Activated CD8-positive, alpha-beta T cell treated with anti-CD3 and anti-CD28 coated beads, Interleukin-2, amount 10 ng/mL, durations not matched to agents 7 days and 5 days (primary cell): ENCODE results near the gene MRPL41. TPM values are rescaled to one million over a fixed set of nuclear protein-coding genes. Genes with fewer than 3 reads are reported as not detected.
A peak's percentile ranks its signal among the peaks of the same experiment; 100 is the strongest.

Source experiments
- ATAC-seq: fragments of 150-1000 bp; cut with Tn5 transposase; one replicate; pipeline ENCODE4 v1.10.0; 2021; ENCODE audit warnings: moderate library complexity
- CTCF ChIA-PET: fragments of 350-600 bp; sonication (Branson Sonifier 250); formaldehyde crosslinking; loops from one replicate; lab custom pipeline; 2021; ENCODE audit warnings: antibody characterized with exemption; lab: Charles Lee
- POLR2A ChIA-PET: fragments of 350-600 bp; sonication (Branson Sonifier 250); formaldehyde crosslinking; loops from one replicate; lab custom pipeline; 2021; ENCODE audit warnings: antibody characterized with exemption; lab: Charles Lee
- DNase-seq: peaks from one replicate; pipeline ENCODE4 v3.0.0-alpha.2; 2020
- H3K27ac Mint-ChIP-seq: one replicate; pipeline ENCODE4 v1.8.0; 2021; ENCODE audit warnings: mild to moderate bottlenecking, mixed read lengths
- H3K27me3 Mint-ChIP-seq: one replicate; pipeline ENCODE4 v1.8.0; 2021; ENCODE audit warnings: low read depth, mixed read lengths
- H3K36me3 Mint-ChIP-seq: one replicate; pipeline ENCODE4 v1.8.0; 2021; ENCODE audit warnings: low read depth, mixed read lengths
- H3K4me1 Mint-ChIP-seq: one replicate; pipeline ENCODE4 v1.8.0; 2021; ENCODE audit warnings: low read depth, mixed read lengths
- H3K4me3 Mint-ChIP-seq: one replicate; pipeline ENCODE4 v1.8.0; 2021; ENCODE audit warnings: mild to moderate bottlenecking, mixed read lengths
- H3K9me3 Mint-ChIP-seq: one replicate; pipeline ENCODE4 v1.8.0; 2022; ENCODE audit warnings: mixed read lengths; ENCODE audit not compliant: insufficient read depth
- total RNA-seq, 2 experiments: library from RNA; stranded (reverse); gene quantifications; one replicate each; pipeline ENCODE4 v1.2.3, GENCODE V29; 2021

MRPL41 gene
- total RNA-seq, 2 experiments from 2014 or later = 51.4 to 55.5 TPM

GRCh38 chr9:137578518-137579258 is 27.0 kb downstream of the MRPL41 start, which contains the start of gene DPH7:
Gene DPH7, minus strand, starts transcription at chr9:137578925. Its CDS starts 148 bp downstream, at chr9:137578777.
- no peaks in the 10 kb centered on the region for H3K27me3 Mint-ChIP-seq
- H3K4me1 Mint-ChIP-seq = peaks cover 35% of the 10 kb centered on the region
- no peaks in the 10 kb centered on the region for H3K9me3 Mint-ChIP-seq
- ATAC-seq (peak; percentile 99), DNase-seq (peak; percentile 96)
- peak within 1 kb of the TSS; percentile 72 for H3K27ac Mint-ChIP-seq
- POLR2A ChIA-PET = interaction anchor here (0.7 to 1.7 kb wide), 3 partner anchors 11 to 22 kb away, joined by 3 to 9 read pairs (median 5); partner anchors contain the start of gene ZMYND19
- peaks cover 41% of the 10 kb centered on the region for H3K36me3 Mint-ChIP-seq
- H3K4me3 Mint-ChIP-seq = peak within 1 kb of the TSS; percentile 81
- CTCF ChIA-PET = interaction anchor here (0.7 to 3.1 kb wide), 11 partner anchors 10 to 239 kb away, joined by 3 to 16 read pairs (median 3); partner anchors contain the start of genes ARRDC1, EHMT1, MRPL41 and ZMYND19

- no peaks in the 10 kb centered on the region for H3K27me3 Mint-ChIP-seq
- no peak for ATAC-seq
- no peaks in the 10 kb centered on the region for H3K9me3 Mint-ChIP-seq
- ChIA-PET CTCF (interaction anchor here (0.7 to 3.1 kb wide), 11 partner anchors 9 to 240 kb away, joined by 3 to 16 read pairs (median 3); partner anchors contain the start of genes ARRDC1, EHMT1, MRPL41 and ZMYND19), POLR2A (interaction anchor here (0.7 to 1.7 kb wide), 4 partner anchors 10 to 339 kb away, joined by 3 to 9 read pairs (median 4); partner anchors contain the start of genes TUBB4B and ZMYND19)
- peak overlapping the region; percentile 46 for H3K27ac Mint-ChIP-seq
- H3K36me3 Mint-ChIP-seq = peaks cover 38% of the 10 kb centered on the region
- H3K4me3 Mint-ChIP-seq = peak overlapping the region; percentile 81
- DNase-seq = no peak
- H3K4me1 Mint-ChIP-seq = peaks cover 35% of the 10 kb centered on the region
Observed at GRCh38 chr9:137579259-137579604, 27.6 kb downstream of the MRPL41 start.

DNA sequence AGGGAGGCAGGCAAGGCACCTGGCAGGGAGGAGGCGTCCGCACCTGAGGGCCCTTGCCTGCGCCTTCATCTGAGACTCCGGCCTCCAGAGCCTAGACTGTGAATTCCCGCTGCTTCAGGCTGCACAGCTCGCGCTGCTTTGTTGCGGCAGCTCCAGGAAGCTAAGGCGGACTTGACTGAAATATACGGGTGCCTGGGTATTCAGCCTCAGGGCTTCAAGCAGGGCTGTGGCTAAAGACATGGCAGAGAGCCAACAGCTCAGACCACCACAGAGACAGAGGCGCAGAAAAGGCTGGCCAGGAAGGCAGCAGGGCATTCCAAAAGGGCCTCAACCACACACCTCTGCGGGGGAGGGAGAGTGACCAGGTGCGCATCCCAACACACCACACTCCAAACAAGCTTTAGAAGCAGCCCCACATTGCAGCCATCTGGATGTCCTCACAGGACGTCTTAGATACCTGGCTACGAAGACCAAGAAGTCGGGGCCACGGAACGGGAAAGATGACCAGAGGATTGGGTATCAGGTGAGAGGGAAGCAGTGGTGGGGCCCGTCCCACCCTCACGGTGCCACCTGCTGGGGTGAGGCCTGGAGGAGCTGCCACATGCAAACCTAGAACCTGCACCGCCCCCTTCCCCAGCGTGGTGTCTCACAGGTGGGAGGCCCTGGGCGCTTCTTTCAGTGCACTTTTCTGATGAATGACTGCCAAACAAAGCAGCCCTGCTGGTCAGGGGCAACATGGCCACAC is 28.7 kb downstream of the MRPL41 start:
- ATAC-seq (no peak), DNase-seq (no peak)
- no peak overlapping the region for H3K4me3 Mint-ChIP-seq
- CTCF ChIA-PET = interaction anchor here (1.2 to 3.1 kb wide), 4 partner anchors 8 to 28 kb away, joined by 3 to 16 read pairs (median 4); partner anchors contain the start of genes MRPL41 and ZMYND19
- no peak overlapping the region for H3K27ac Mint-ChIP-seq
- H3K4me1 Mint-ChIP-seq = peaks cover 33% of the 10 kb centered on the region
- POLR2A ChIA-PET = interaction anchor here (0.9 to 1.7 kb wide), 2 partner anchors 9 to 340 kb away, joined by 3 to 9 read pairs; partner anchors contain the start of genes TUBB4B and ZMYND19
- peaks cover 27% of the 10 kb centered on the region for H3K36me3 Mint-ChIP-seq
- H3K9me3 Mint-ChIP-seq = no peaks in the 10 kb centered on the region
- H3K27me3 Mint-ChIP-seq = no peaks in the 10 kb centered on the region

DNA sequence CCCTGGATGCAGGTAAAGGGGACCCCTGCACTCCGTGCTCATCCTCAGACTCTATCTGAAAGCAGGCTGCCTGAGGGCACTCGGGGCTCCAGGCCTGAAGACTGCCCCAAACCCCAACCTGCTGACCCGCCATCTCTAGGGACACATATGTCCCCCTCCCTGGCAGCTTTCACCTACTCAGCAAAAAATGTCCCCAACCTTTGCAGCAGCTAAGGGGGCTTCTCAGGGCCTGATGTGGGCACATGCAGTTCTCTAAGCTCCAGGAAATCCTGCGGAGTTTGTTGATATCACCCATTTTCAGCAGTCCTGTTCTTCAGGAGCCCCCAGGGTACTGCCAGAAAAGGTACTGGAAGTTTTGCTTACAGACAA is 29.3 kb downstream of the MRPL41 start:
- H3K4me3 Mint-ChIP-seq = no peak overlapping the region
- peaks cover 27% of the 10 kb centered on the region for H3K4me1 Mint-ChIP-seq
- peaks cover 21% of the 10 kb centered on the region for H3K36me3 Mint-ChIP-seq
- DNase-seq = no peak
- no peaks in the 10 kb centered on the region for H3K9me3 Mint-ChIP-seq
- POLR2A ChIA-PET = no interaction called here
- CTCF ChIA-PET = interaction anchor here (1.2 to 1.3 kb wide), 2 partner anchors 10 to 29 kb away, joined by 3 to 4 read pairs; partner anchors contain the start of genes MRPL41 and ZMYND19
- ATAC-seq = no peak
- H3K27me3 Mint-ChIP-seq = no peaks in the 10 kb centered on the region
- H3K27ac Mint-ChIP-seq = no peak overlapping the region

DNA sequence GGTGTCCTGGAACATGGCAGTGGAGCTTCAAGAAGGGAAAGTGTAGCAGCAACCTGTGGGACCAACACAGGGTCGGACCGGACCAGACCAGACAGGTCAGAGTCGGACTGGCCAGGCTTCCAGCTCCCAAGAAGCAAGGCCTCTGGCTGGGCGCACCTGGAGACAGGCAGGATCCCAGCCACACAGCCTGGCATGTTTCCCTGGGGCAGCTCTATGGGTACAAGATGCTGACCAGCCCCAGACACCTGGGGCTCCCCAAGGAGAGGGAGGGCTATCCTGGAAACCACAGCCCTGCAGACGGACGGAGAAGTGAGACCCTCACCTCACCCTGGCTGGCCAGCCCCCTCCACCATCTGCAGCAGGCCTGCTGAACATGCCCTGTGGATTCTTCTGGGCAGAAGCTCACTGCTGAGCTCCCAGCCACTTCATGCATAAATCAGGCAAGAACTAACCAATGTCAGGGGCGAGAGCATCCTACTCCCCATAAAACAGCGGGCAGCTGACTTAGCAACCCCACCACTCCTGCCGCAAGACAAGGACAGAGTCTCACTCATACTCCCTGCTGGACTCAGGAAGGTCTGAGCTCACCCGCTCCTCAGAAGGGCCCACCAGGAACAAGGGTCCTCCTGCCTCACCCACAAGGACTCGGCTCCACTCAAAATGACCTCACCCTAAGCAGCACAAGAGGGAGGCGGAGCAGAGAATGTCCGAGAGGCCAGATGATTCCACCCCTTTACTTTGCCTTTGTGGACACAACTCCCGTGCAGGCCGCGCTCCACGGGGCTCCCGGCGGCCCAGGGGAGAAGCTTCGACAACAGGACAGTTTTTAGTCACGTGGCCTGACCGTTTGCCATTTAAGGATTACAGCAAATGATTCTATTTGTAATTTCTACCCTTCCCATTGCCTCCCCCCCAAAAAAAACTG is 29.9 kb downstream of the MRPL41 start:
- POLR2A ChIA-PET = no interaction called here

GRCh38 chr9:137582286-137582860 is 30.7 kb downstream of the MRPL41 start:
- peaks cover 16% of the 10 kb centered on the region for H3K36me3 Mint-ChIP-seq
- CTCF ChIA-PET = no interaction called here
- no peaks in the 10 kb centered on the region for H3K9me3 Mint-ChIP-seq
- ATAC-seq = no peak
- H3K4me1 Mint-ChIP-seq = peaks cover 13% of the 10 kb centered on the region
- H3K27me3 Mint-ChIP-seq = no peaks in the 10 kb centered on the region
- H3K4me3 Mint-ChIP-seq = no peak overlapping the region
- POLR2A ChIA-PET = no interaction called here
- DNase-seq = no peak
- no peak overlapping the region for H3K27ac Mint-ChIP-seq

More for the DNA sequence above, 29.9 kb downstream of the MRPL41 start:
- H3K36me3 Mint-ChIP-seq = peaks cover 18% of the 10 kb centered on the region
- no peak overlapping the region for H3K27ac Mint-ChIP-seq
- ATAC-seq = no peak
- H3K4me1 Mint-ChIP-seq = peaks cover 20% of the 10 kb centered on the region
- DNase-seq = no peak
- no peaks in the 10 kb centered on the region for H3K9me3 Mint-ChIP-seq
- no peaks in the 10 kb centered on the region for H3K27me3 Mint-ChIP-seq
- CTCF ChIA-PET = interaction anchor here (1.3 kb wide), 1 partner anchor 9 kb away, joined by 3 read pairs; the partner anchor contains the start of gene ZMYND19
- no peak overlapping the region for H3K4me3 Mint-ChIP-seq

DNA sequence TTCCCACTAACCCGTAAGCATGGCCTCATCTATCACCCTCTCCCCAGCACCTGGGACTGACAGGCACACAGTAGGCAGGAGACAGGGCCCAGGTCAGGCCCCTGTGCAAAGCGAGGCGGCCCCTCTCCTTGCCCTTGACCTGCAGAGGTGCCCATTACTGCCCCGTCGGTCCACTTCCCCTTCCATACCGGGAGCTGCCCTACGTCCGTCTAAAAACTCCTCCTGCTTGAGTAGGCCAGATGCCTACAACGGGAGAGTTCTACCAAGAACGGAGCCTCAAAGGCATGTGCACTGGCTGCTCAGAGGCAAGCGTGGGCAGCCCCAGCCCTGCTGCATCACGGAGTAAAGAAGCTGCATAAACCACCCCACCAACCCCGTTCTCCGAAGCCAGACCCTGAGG is 31.7 kb downstream of the MRPL41 start:
- ATAC-seq = no peak
- Mint-ChIP-seq H3K36me3 (peaks cover 23% of the 10 kb centered on the region), H3K27me3 (no peaks in the 10 kb centered on the region), H3K9me3 (no peaks in the 10 kb centered on the region), H3K27ac (no peak overlapping the region), H3K4me1 (peaks cover 14% of the 10 kb centered on the region), H3K4me3 (no peak overlapping the region)
- CTCF ChIA-PET = no interaction called here
- no peak for DNase-seq
- POLR2A ChIA-PET = interaction anchor here (0.6 kb wide), 1 partner anchor 536 kb away, joined by 3 read pairs; no protein-coding TSS in a partner anchor

DNA sequence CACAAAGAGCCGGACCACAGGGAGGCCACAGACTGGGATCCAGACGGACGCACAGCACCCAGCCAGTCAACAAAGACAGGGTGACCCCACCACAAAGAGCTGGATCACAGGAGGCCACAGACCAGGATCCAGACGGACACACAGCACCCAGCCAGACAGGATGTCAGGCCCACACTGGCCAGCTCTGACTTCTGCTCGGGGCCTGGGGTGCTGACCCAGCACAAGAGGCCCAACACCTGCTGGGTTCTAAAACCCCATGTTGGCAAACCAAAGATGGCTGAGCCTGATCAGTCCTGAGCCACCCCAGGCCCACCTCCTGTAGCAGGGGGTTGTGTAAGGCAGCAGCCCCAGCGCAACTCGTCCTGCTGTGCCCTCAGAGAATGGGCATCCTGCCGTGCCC is 32.3 kb downstream of the MRPL41 start:
- no peak for ATAC-seq
- CTCF ChIA-PET = no interaction called here
- peaks cover 19% of the 10 kb centered on the region for H3K4me1 Mint-ChIP-seq
- H3K36me3 Mint-ChIP-seq = peaks cover 23% of the 10 kb centered on the region
- DNase-seq = no peak
- no peaks in the 10 kb centered on the region for H3K27me3 Mint-ChIP-seq
- POLR2A ChIA-PET = interaction anchor here (0.6 kb wide), 1 partner anchor 535 kb away, joined by 3 read pairs; no protein-coding TSS in a partner anchor
- H3K9me3 Mint-ChIP-seq = no peaks in the 10 kb centered on the region
- H3K4me3 Mint-ChIP-seq = no peak overlapping the region
- H3K27ac Mint-ChIP-seq = no peak overlapping the region

DNA sequence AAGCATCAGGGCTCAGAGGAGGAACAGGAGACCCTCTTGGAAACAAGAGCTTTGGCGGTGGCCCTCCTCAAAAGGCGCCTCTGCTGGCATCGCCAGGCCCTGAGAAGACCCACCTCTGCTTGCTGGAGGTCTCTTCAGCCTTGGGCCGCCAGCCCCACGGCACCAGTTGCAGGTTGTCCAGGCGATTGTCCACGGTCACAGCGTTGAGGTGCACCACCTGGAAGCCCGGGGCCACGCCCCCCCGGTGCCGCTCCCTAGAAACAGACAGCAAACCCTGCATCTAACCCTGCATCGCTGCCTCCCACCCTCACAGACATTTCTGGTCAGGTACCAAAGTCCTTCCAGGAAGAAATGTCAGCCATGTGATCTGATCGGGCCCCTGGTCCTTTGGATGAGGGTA is 35.2 kb downstream of the MRPL41 start:
- H3K4me3 Mint-ChIP-seq = no peak overlapping the region
- no peak for DNase-seq
- peaks cover 20% of the 10 kb centered on the region for H3K36me3 Mint-ChIP-seq
- ChIA-PET CTCF (no interaction called here), POLR2A (no interaction called here)
- no peaks in the 10 kb centered on the region for H3K9me3 Mint-ChIP-seq
- H3K27me3 Mint-ChIP-seq = no peaks in the 10 kb centered on the region
- peaks cover 22% of the 10 kb centered on the region for H3K4me1 Mint-ChIP-seq
- H3K27ac Mint-ChIP-seq = no peak overlapping the region
- ATAC-seq = no peak

DNA sequence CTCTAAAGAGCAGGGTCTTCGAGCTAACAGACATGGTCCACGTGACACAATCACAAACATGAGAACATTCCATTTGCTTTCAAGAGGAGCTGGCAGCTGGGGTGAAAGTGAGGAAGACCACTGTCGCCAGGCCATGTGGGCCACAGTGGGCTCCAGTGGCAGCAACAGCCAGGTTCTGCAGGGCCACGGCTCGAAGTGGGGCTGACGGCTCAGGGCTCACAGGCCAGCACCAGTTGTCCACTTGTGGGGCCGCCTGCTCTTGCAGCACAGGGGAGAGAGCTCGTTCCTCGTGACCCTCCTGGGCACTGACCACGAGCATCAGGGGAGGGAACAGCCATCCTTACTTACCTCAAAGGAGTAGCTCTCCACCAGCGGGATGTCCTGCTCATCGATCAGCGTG is 36.6 kb downstream of the MRPL41 start:
- ATAC-seq = no peak
- DNase-seq = no peak
- ChIA-PET POLR2A (interaction anchor here (0.5 to 2.3 kb wide), 2 partner anchors 9 to 541 kb away, joined by 3 to 9 read pairs; partner anchors contain the start of gene DPH7), CTCF (interaction anchor here (2.3 to 2.5 kb wide), 2 partner anchors 9 to 14 kb away, joined by 10 to 16 read pairs; partner anchors contain the start of gene DPH7)
- Mint-ChIP-seq H3K36me3 (peaks cover 13% of the 10 kb centered on the region), H3K27me3 (no peaks in the 10 kb centered on the region), H3K4me1 (peaks cover 22% of the 10 kb centered on the region), H3K4me3 (peak overlapping the region; percentile 29), H3K27ac (no peak overlapping the region), H3K9me3 (no peaks in the 10 kb centered on the region)
